HEK293 (cell line): ENCODE results near the gene HDAC2.
"Not testable (repeated sequence)": the region's sequence is repeated elsewhere in the genome, so short reads cannot be mapped to it uniquely, and the experiment has no call there.

Experiments
- CTCF ChIA-PET: fragments of 350-600 bp; formaldehyde crosslinking; extraction: SDS; loops from one replicate; lab custom pipeline; 2021; ENCODE audit warnings: antibody characterized with exemption; lab: Yijun Ruan, JAX
- POLR2A ChIA-PET: fragments of 300-600 bp; formaldehyde crosslinking; extraction: SDS; loops from one replicate; lab custom pipeline; 2020; ENCODE audit warnings: antibody characterized with exemption, inconsistent platforms; lab: Yijun Ruan, JAX
- H3K27ac ChIP-seq: fragments of 200-500 bp; sonication (Bioruptor generic); 2 replicates; pipeline ENCODE4 v1.5.1; 2014; ENCODE audit warnings: low read depth, low read length, control low read depth, inconsistent platforms; ENCODE audit errors: extremely low read depth
- H3K36me3 ChIP-seq, 2 experiments: fragments of 200-500 bp in 1 of 2; sonication (Bioruptor generic) in 1 of 2; 1 replicate in 1 of 2; 2 replicates in 1 of 2; pipeline ENCODE4 v1.5.1; 2014 to 2017; ENCODE audit warnings: inconsistent platforms in 2 of 2, low read length in 2 of 2; ENCODE audit not compliant: control insufficient read depth in 2 of 2, insufficient read depth in 1 of 2
- H3K4me1 ChIP-seq: fragments of 200-500 bp; sonication (Bioruptor generic); 2 replicates; pipeline ENCODE4 v1.5.1; 2014; ENCODE audit warnings: mild to moderate bottlenecking, low read length, inconsistent platforms; ENCODE audit not compliant: control insufficient read depth, insufficient read depth
- H3K4me3 ChIP-seq: 2 replicates; pipeline ENCODE4 v1.5.1; 2011; ENCODE audit warnings: low read depth, mild to moderate bottlenecking, control low read depth, low read length, moderate library complexity
- H3K9me3 ChIP-seq: fragments of 200-500 bp; sonication (Bioruptor generic); 2 replicates; pipeline ENCODE4 v1.5.1; 2014; ENCODE audit warnings: low read depth, low read length, inconsistent platforms; ENCODE audit not compliant: control insufficient read depth, insufficient read depth
- BCL6B ChIP-seq: fragments of 450-650 bp; formaldehyde crosslinking; IDR thresholded peaks from 2 replicates; pipeline ENCODE4 v1.5.1; 2017; ENCODE audit warnings: missing biosample characterization, missing genetic modification characterization
- KLF17 ChIP-seq: fragments of 450-650 bp; formaldehyde crosslinking; IDR thresholded peaks from 2 replicates; pipeline ENCODE4 v1.5.1; 2016; ENCODE audit warnings: missing biosample characterization, missing genetic modification characterization
- REPIN1 ChIP-seq: fragments of 450-650 bp; formaldehyde crosslinking; IDR thresholded peaks from 2 replicates; pipeline ENCODE4 v1.5.1; 2017; ENCODE audit warnings: missing biosample characterization, missing genetic modification characterization, low read depth
- TRIM28 ChIP-seq: IDR thresholded peaks from 2 replicates; pipeline ENCODE4 v1.6.1; 2011; ENCODE audit warnings: low read length, control low read depth, borderline replicate concordance
- ZFP37 ChIP-seq: fragments of 450-650 bp; formaldehyde crosslinking; IDR thresholded peaks from 2 replicates; pipeline ENCODE4 v1.5.1; 2016; ENCODE audit warnings: missing biosample characterization, missing genetic modification characterization
- ZNF10 ChIP-seq: fragments of 450-650 bp; formaldehyde crosslinking; IDR thresholded peaks from 2 replicates; pipeline ENCODE4 v1.5.1; 2017; ENCODE audit warnings: missing biosample characterization, missing genetic modification characterization
- ZNF112 ChIP-seq: fragments of 450-650 bp; formaldehyde crosslinking; IDR thresholded peaks from 2 replicates; pipeline ENCODE4 v1.5.0; 2017; ENCODE audit warnings: missing biosample characterization, missing genetic modification characterization
- ZNF132 ChIP-seq: fragments of 450-650 bp; formaldehyde crosslinking; IDR thresholded peaks from 2 replicates; pipeline ENCODE4 v1.5.1; 2017; ENCODE audit warnings: missing biosample characterization, missing genetic modification characterization, borderline replicate concordance
- ZNF157 ChIP-seq: fragments of 450-650 bp; formaldehyde crosslinking; IDR thresholded peaks from 2 replicates; pipeline ENCODE4 v1.5.1; 2016; ENCODE audit warnings: missing biosample characterization, missing genetic modification characterization
- ZNF302 ChIP-seq: fragments of 450-650 bp; formaldehyde crosslinking; IDR thresholded peaks from 2 replicates; pipeline ENCODE4 v1.5.1; 2016; ENCODE audit warnings: missing biosample characterization, missing genetic modification characterization, low read depth
- ZNF366 ChIP-seq: fragments of 450-650 bp; formaldehyde crosslinking; conservative IDR thresholded peaks from 2 replicates; pipeline ENCODE4 v1.5.1; 2016; ENCODE audit warnings: missing biosample characterization, missing genetic modification characterization
- ZNF600 ChIP-seq: fragments of 450-650 bp; formaldehyde crosslinking; IDR thresholded peaks from 2 replicates; pipeline ENCODE4 v1.5.1; 2016; ENCODE audit warnings: missing biosample characterization, missing genetic modification characterization
- ZNF621 ChIP-seq: fragments of 450-650 bp; formaldehyde crosslinking; IDR thresholded peaks from 2 replicates; pipeline ENCODE4 v1.5.1; 2017; ENCODE audit warnings: missing biosample characterization, missing genetic modification characterization
- ZNF777 ChIP-seq: fragments of 450-650 bp; formaldehyde crosslinking; IDR thresholded peaks from 2 replicates; pipeline ENCODE4 v1.5.1; 2017; ENCODE audit warnings: missing biosample characterization, missing genetic modification characterization, borderline replicate concordance
- TF ChIP-seq, protein P1 (sequence below): fragments of 450-650 bp; IDR thresholded peaks from 2 replicates; pipeline ENCODE4 v1.5.1; 2018; ENCODE audit warnings: missing biosample characterization, mild to moderate bottlenecking, missing genetic modification characterization
- TF ChIP-seq, protein P2 (sequence below): fragments of 450-650 bp; formaldehyde crosslinking; IDR thresholded peaks from 2 replicates; pipeline ENCODE4 v1.5.1; 2016; ENCODE audit warnings: missing biosample characterization, missing genetic modification characterization, low read depth

HDAC2 gene

DNA sequence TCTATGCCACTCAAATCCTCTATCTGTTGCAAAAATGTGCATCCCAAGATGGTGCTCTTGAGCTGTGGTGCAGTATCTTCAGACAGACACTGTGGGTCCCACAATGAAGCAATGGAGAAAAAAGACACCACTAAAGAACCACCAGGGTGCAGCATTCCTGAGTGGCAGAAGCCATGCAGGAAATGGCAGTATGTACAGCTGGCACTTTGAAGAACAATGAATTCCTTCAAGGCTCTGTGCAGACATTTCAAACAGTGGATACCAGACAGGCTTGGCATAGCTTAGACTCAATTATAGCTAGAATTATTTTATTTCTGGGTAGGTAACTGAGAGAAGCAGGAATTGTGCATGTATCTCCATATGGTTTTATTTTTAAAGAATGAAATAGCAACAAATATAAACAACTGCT is 24.0 kb upstream of the HDAC2 start (continued):
- no peak for TF ChIP-seq REPIN1 (tag by site-specific recombination)
- peak; percentile 69 for TF ChIP-seq TRIM28
- no peak for TF ChIP-seq KLF17 (tag by site-specific recombination)

- H3K27ac ChIP-seq, result no peak overlapping the region
- no peak for TF ChIP-seq ZNF112 (tag by site-specific recombination)
- TF ChIP-seq, protein P1, sequence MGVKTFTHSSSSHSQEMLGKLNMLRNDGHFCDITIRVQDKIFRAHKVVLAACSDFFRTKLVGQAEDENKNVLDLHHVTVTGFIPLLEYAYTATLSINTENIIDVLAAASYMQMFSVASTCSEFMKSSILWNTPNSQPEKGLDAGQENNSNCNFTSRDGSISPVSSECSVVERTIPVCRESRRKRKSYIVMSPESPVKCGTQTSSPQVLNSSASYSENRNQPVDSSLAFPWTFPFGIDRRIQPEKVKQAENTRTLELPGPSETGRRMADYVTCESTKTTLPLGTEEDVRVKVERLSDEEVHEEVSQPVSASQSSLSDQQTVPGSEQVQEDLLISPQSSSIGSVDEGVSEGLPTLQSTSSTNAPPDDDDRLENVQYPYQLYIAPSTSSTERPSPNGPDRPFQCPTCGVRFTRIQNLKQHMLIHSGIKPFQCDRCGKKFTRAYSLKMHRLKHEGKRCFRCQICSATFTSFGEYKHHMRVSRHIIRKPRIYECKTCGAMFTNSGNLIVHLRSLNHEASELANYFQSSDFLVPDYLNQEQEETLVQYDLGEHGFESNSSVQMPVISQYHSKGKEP, result no peak
- no peak for TF ChIP-seq ZFP37 (tag by site-specific recombination)
- TF ChIP-seq BCL6B (tag by site-specific recombination), result no peak
- TF ChIP-seq ZNF621, result no peak
- TF ChIP-seq ZNF777 (tag by site-specific recombination), result no peak
- TF ChIP-seq ZNF302 (tag by site-specific recombination), result no peak
- TF ChIP-seq ZNF10 (tag by site-specific recombination), result no peak
- TF ChIP-seq ZNF157 (tag by site-specific recombination), result no peak
- TF ChIP-seq ZNF132 (tag by site-specific recombination), result no peak
- no peak for TF ChIP-seq ZNF600 (tag by site-specific recombination)
- TF ChIP-seq ZNF366 (tag by site-specific recombination), result no peak
- TF ChIP-seq, protein P2, sequence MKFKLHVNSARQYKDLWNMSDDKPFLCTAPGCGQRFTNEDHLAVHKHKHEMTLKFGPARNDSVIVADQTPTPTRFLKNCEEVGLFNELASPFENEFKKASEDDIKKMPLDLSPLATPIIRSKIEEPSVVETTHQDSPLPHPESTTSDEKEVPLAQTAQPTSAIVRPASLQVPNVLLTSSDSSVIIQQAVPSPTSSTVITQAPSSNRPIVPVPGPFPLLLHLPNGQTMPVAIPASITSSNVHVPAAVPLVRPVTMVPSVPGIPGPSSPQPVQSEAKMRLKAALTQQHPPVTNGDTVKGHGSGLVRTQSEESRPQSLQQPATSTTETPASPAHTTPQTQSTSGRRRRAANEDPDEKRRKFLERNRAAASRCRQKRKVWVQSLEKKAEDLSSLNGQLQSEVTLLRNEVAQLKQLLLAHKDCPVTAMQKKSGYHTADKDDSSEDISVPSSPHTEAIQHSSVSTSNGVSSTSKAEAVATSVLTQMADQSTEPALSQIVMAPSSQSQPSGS (tag by site-specific recombination), result no peak
- no peaks in the 10 kb centered on the region for H3K9me3 ChIP-seq
- no peak overlapping the region for H3K4me3 ChIP-seq
- H3K36me3 ChIP-seq, result no peaks in the 10 kb centered on the region
- ChIA-PET POLR2A (no interaction called here), CTCF (interaction anchor here (0.9 to 9.4 kb wide), 3 partner anchors 9 to 117 kb away, joined by 3 to 215 read pairs (median 52); no protein-coding TSS in a partner anchor)
- no peaks in the 10 kb centered on the region for H3K4me1 ChIP-seq
Measured at GRCh38 chr6:113989675-113990074, 18.7 kb upstream of the HDAC2 start.

- not testable (repeated sequence) for H3K4me1 ChIP-seq
Measured at GRCh38 chr6:113982675-113983074, 11.7 kb upstream of the HDAC2 start.

More at GRCh38 chr6:113982675-113983074, 11.7 kb upstream of the HDAC2 start:
- CTCF ChIA-PET, result interaction anchor here (1.2 kb wide), 1 partner anchor 13 kb away, joined by 12 read pairs; no protein-coding TSS in a partner anchor
- H3K27ac ChIP-seq, H3K9me3 ChIP-seq, POLR2A ChIA-PET, H3K4me3 ChIP-seq, H3K36me3 ChIP-seq: not testable (repeated sequence)
